PC-3 (cell line): ENCODE data around the gene ASCL4.

Source experiments
- CTCF ChIP-seq: fragments of 300-600 bp; sonication (generic); conservative IDR thresholded peaks from 2 replicates; pipeline ENCODE4 v1.5.1; 2017; ENCODE audit warnings: antibody characterized with exemption, low read depth, mild to moderate bottlenecking, low read length
- EZH2 ChIP-seq: fragments of 300-600 bp; sonication (generic); IDR thresholded peaks from one replicate; pipeline ENCODE4 v1.6.1; 2017; ENCODE audit warnings: antibody characterized with exemption, mild to moderate bottlenecking, low read length; ENCODE audit not compliant: unreplicated experiment

GRCh38 chr12:107817250-107817649 is 42.7 kb downstream of the ASCL4 start:
- TF ChIP-seq CTCF (no peak), EZH2 (no peak)
